Subcutaneous adipose tissue (tissue), 4 donors: ENCODE measurements around the gene NAV2. TPM values are rescaled to one million over a fixed set of nuclear protein-coding genes. Genes with fewer than 3 reads are reported as not detected.

Experiments
- CTCF ChIP-seq: fragments of 450-650 bp; IDR thresholded peaks from one replicate; pipeline ENCODE4 v1.5.1; 2016; ENCODE audit warnings: low read depth, mild to moderate bottlenecking, control low read depth, antibody characterized with exemption, moderate library complexity
- total RNA-seq, 4 donors: library from RNA; depleted of rRNA; stranded (reverse); fragments of >200 nt; gene quantifications; one replicate each; pipeline ENCODE4 v1.1.0, GENCODE V29; 2016

NAV2 gene
- total RNA-seq, 4 donors from 2014 or later: 13.6 to 31.5 (median 27.8) TPM

GRCh38 chr11:19924311-19924710 lies 211.7 kb downstream of the NAV2 start:
- TF ChIP-seq CTCF: no peak

- no peak for TF ChIP-seq CTCF
Measured at GRCh38 chr11:19924716-19925115, 212.1 kb downstream of the NAV2 start.

GRCh38 chr11:19929147-19929546 lies 216.5 kb downstream of the NAV2 start:
- TF ChIP-seq CTCF: no peak

- no peak for TF ChIP-seq CTCF
Measured at GRCh38 chr11:19929655-19930054, 217.0 kb downstream of the NAV2 start.

GRCh38 chr11:19931141-19931770 lies 218.6 kb downstream of the NAV2 start:
- TF ChIP-seq CTCF: no peak

- no peak for TF ChIP-seq CTCF
Measured at GRCh38 chr11:19931771-19932369, 219.2 kb downstream of the NAV2 start.

- no peak for TF ChIP-seq CTCF
Measured at GRCh38 chr11:19933132-19933735, 220.6 kb downstream of the NAV2 start.
